Neural cell (in vitro differentiated cells): ENCODE results near the gene PYGO2. TPM values are rescaled to one million over a fixed set of nuclear protein-coding genes. Genes with fewer than 3 reads are reported as not detected.

Experiments used
- H2AFZ ChIP-seq: fragments of 200-600, 300-800 bp; sonication (generic), shearing (Covaris generic); 2 replicates; pipeline ENCODE4 v1.6.0; 2014; ENCODE audit warnings: low read depth, mild to moderate bottlenecking, antibody characterized with exemption, low read length, moderate library complexity
- H3F3A ChIP-seq: fragments of 200-600 bp; shearing (Covaris generic); 2 replicates; pipeline ENCODE4 v1.6.1; 2016; ENCODE audit warnings: mild to moderate bottlenecking, moderate library complexity, mixed read lengths, antibody characterized with exemption, low read length; ENCODE audit not compliant: insufficient read depth, poor library complexity, severe bottlenecking
- H3K27ac ChIP-seq: fragments of 200-600, 300-800 bp; sonication (generic), shearing (Covaris generic); 2 replicates; pipeline ENCODE4 v1.5.1; 2014; ENCODE audit warnings: mild to moderate bottlenecking, low read length, moderate library complexity
- H3K27me3 ChIP-seq: fragments of 300-800, 200-600 bp; sonication (generic), shearing (Covaris generic); 2 replicates; pipeline ENCODE4 v1.6.0; 2014; ENCODE audit warnings: mild to moderate bottlenecking, low read depth, low read length, moderate library complexity; ENCODE audit not compliant: insufficient read depth
- H3K36me3 ChIP-seq: fragments of 300-800, 200-600 bp; sonication (generic), shearing (Covaris generic); 2 replicates; pipeline ENCODE4 v1.5.1; 2014; ENCODE audit warnings: mild to moderate bottlenecking, antibody characterized with exemption, low read length, moderate library complexity; ENCODE audit not compliant: insufficient read depth
- H3K4me2 ChIP-seq: fragments of 300-800, 200-600 bp; sonication (generic), shearing (Covaris generic); 2 replicates; pipeline ENCODE4 v1.6.0; 2014; ENCODE audit warnings: mild to moderate bottlenecking, low read length
- H3K4me3 ChIP-seq: fragments of 300-800, 200-600 bp; sonication (generic), shearing (Covaris generic); 2 replicates; pipeline ENCODE4 v1.5.1; 2014; ENCODE audit warnings: mild to moderate bottlenecking, low read length, moderate library complexity
- H3K79me2 ChIP-seq: fragments of 200-600 bp; shearing (Covaris generic); replicated peaks from 2 replicates; pipeline ENCODE4 v1.6.0; 2014; ENCODE audit warnings: mild to moderate bottlenecking, low read length, moderate library complexity; ENCODE audit not compliant: insufficient read depth
- H3K9ac ChIP-seq: fragments of 300-800, 200-600 bp; sonication (generic), shearing (Covaris generic); 2 replicates; pipeline ENCODE4 v1.6.1; 2016; ENCODE audit warnings: mild to moderate bottlenecking, low read length, mixed read lengths
- H3K9me2 ChIP-seq: fragments of 200-600 bp; shearing (Covaris generic); 2 replicates; pipeline ENCODE4 v1.6.1; 2016; ENCODE audit warnings: mild to moderate bottlenecking, low read length, mixed read lengths; ENCODE audit not compliant: insufficient read depth
- H3K9me3 ChIP-seq: fragments of 200-600, 300-800 bp; sonication (generic), shearing (Covaris generic); 2 replicates; pipeline ENCODE4 v1.6.1; 2016; ENCODE audit warnings: mild to moderate bottlenecking, mixed run types, low read length, moderate library complexity, mixed read lengths
- H4K20me1 ChIP-seq: fragments of 200-600 bp; shearing (Covaris generic); 2 replicates; pipeline ENCODE4 v1.6.1; 2016; ENCODE audit warnings: mild to moderate bottlenecking, mixed run types; ENCODE audit not compliant: insufficient read depth
- EP300 ChIP-seq: fragments of 450-650 bp; conservative IDR thresholded peaks from 2 replicates; pipeline ENCODE4 v1.6.1; 2014; ENCODE audit warnings: antibody characterized with exemption, mild to moderate bottlenecking, moderate library complexity; ENCODE audit not compliant: poor library complexity, severe bottlenecking
- MXI1 ChIP-seq: fragments of 450-650 bp; conservative IDR thresholded peaks from 2 replicates; pipeline ENCODE4 v1.6.1; 2014; ENCODE audit warnings: antibody characterized with exemption, mild to moderate bottlenecking; ENCODE audit not compliant: poor library complexity, severe bottlenecking
- RAD21 ChIP-seq: fragments of 450-650 bp; conservative IDR thresholded peaks from 2 replicates; pipeline ENCODE4 v1.6.1; 2014; ENCODE audit warnings: antibody characterized with exemption, mild to moderate bottlenecking, moderate library complexity
- SMC3 ChIP-seq: fragments of 450-650 bp; conservative IDR thresholded peaks from 2 replicates; pipeline ENCODE4 v1.6.1; 2014; ENCODE audit warnings: antibody characterized with exemption, mild to moderate bottlenecking, moderate library complexity; ENCODE audit not compliant: poor library complexity
- TAF1 ChIP-seq: IDR thresholded peaks from 2 replicates; pipeline ENCODE4 v1.6.1; 2012; ENCODE audit warnings: low read depth
- polyA plus RNA-seq: library from polyadenylated mRNA; depleted of rRNA; stranded (reverse); fragments of >200 nt; gene quantifications from 2 replicates; pipeline ENCODE4 v1.2.3, GENCODE V29; 2014
- TF ChIP-seq, protein P1 (sequence below): IDR thresholded peaks from 2 replicates; pipeline ENCODE4 v1.6.1; 2012; ENCODE audit warnings: borderline replicate concordance
- TF ChIP-seq, protein P2 (sequence below): fragments of 450-650 bp; IDR thresholded peaks from 2 replicates; pipeline ENCODE4 v1.5.1; 2014; ENCODE audit warnings: antibody characterized with exemption, mild to moderate bottlenecking, moderate library complexity; ENCODE audit not compliant: poor library complexity, severe bottlenecking

PYGO2 gene
- polyA plus RNA-seq, 1 donor from 2014 or later, result 13.4 TPM

DNA sequence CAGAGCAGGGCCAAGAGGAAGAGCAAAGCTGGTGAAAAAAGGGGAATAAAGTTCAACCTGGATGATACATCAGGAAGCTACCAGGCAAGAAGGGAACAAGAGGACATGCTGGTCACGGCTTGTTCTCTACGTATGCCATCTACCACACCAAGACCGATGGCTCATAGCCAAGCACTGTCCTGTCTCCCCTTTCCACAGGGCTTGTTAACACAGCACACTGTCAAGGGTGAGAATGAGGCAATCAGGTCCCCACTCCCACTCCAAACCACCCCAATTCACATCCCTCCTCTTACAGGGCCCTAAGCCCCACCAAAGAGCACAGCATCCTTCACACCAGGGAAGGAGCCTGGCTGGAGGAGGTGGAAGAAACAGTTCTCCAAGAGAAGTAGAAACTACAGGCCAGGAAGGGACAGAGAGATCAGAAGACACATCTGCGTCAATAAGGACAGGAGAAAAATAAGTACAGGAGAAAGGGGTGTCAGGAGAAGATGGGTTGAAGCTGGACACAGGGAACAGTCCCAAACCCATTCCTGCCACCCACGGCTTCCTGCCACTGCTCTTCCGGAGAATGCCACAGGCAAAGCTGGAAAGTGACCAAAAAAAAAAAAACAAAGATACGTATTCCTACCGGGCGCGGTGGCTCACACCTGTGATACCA is 9.9 kb upstream of the PYGO2 start:
- Histone ChIP-seq H3K27me3 (no peaks in the 10 kb centered on the region), H3K36me3 (no peaks in the 10 kb centered on the region), H3K4me3 (no peak overlapping the region), H3K4me2 (no peak overlapping the region), H3K27ac (no peak overlapping the region), H3K9me3 (no peaks in the 10 kb centered on the region), H3K9me2 (no peaks in the 10 kb centered on the region), H2AFZ (no peak overlapping the region), H3K79me2 (peaks cover 12% of the 10 kb centered on the region), H3F3A (peaks cover 3% of the 10 kb centered on the region), H3K9ac (no peak overlapping the region), H4K20me1 (no peaks in the 10 kb centered on the region)
- TF ChIP-seq MXI1 (no peak), TAF1 (no peak), EP300 (no peak)
- TF ChIP-seq, protein P1, sequence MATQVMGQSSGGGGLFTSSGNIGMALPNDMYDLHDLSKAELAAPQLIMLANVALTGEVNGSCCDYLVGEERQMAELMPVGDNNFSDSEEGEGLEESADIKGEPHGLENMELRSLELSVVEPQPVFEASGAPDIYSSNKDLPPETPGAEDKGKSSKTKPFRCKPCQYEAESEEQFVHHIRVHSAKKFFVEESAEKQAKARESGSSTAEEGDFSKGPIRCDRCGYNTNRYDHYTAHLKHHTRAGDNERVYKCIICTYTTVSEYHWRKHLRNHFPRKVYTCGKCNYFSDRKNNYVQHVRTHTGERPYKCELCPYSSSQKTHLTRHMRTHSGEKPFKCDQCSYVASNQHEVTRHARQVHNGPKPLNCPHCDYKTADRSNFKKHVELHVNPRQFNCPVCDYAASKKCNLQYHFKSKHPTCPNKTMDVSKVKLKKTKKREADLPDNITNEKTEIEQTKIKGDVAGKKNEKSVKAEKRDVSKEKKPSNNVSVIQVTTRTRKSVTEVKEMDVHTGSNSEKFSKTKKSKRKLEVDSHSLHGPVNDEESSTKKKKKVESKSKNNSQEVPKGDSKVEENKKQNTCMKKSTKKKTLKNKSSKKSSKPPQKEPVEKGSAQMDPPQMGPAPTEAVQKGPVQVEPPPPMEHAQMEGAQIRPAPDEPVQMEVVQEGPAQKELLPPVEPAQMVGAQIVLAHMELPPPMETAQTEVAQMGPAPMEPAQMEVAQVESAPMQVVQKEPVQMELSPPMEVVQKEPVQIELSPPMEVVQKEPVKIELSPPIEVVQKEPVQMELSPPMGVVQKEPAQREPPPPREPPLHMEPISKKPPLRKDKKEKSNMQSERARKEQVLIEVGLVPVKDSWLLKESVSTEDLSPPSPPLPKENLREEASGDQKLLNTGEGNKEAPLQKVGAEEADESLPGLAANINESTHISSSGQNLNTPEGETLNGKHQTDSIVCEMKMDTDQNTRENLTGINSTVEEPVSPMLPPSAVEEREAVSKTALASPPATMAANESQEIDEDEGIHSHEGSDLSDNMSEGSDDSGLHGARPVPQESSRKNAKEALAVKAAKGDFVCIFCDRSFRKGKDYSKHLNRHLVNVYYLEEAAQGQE, result no peak

DNA sequence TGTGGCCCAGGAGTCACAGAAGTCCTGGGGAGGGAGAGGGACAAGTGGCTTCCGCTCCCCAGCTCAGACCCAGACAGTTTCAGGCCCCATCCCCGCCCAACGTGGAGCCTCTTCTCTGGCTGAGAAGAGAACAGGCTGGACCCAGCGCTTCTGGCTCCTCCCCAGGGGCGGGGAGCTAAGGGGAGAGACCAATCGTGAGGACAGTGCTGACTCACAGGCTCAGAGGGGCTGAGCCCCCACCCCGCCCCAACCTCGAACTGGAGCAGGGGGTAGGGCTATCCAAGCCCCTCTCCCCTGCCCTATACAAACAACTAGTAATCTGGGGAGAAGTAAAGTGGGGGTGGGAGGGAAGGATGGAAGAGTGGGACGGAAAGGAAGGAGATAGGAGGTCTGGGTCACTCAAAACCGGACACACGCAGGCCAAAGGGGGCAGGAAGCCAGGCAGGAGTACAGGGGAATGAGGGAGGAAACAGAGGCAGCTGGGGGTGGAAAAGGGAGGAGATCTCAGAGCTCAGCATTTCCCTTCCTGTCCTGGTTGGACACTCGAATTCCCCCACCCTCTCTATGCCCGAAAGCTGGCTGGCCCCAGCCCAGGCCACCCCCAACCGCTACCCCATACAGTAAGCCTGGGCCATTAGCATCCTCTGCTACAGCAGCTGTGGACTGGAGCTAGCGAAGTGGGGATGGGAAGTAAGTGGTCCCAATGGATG is 9.2 kb upstream of the PYGO2 start, which contains the start of gene SHC1:
SHC1 (minus strand) TSS at position 117 of the 710 bp plus-strand sequence. CDS start 221 bp downstream, outside the sequence.
- no peaks in the 10 kb centered on the region for H3K27me3 ChIP-seq
- H3F3A ChIP-seq, result peaks cover 3% of the 10 kb centered on the region
- no peak within 1 kb of the TSS for H2AFZ ChIP-seq
- no peaks in the 10 kb centered on the region for H4K20me1 ChIP-seq
- H3K9me3 ChIP-seq, result no peaks in the 10 kb centered on the region
- H3K4me3 ChIP-seq, result peak within 1 kb of the TSS; percentile 48
- peaks cover 5% of the 10 kb centered on the region for H3K79me2 ChIP-seq
- no peaks in the 10 kb centered on the region for H3K36me3 ChIP-seq
- H3K27ac ChIP-seq, result no peak within 1 kb of the TSS
- H3K9ac ChIP-seq, result peak within 1 kb of the TSS; percentile 41
- TF ChIP-seq SMC3 (no peak), EP300 (no peak), TAF1 (no peak), MXI1 (no peak), RAD21 (no peak)
- TF ChIP-seq, protein P1, result no peak
- TF ChIP-seq, protein P2, sequence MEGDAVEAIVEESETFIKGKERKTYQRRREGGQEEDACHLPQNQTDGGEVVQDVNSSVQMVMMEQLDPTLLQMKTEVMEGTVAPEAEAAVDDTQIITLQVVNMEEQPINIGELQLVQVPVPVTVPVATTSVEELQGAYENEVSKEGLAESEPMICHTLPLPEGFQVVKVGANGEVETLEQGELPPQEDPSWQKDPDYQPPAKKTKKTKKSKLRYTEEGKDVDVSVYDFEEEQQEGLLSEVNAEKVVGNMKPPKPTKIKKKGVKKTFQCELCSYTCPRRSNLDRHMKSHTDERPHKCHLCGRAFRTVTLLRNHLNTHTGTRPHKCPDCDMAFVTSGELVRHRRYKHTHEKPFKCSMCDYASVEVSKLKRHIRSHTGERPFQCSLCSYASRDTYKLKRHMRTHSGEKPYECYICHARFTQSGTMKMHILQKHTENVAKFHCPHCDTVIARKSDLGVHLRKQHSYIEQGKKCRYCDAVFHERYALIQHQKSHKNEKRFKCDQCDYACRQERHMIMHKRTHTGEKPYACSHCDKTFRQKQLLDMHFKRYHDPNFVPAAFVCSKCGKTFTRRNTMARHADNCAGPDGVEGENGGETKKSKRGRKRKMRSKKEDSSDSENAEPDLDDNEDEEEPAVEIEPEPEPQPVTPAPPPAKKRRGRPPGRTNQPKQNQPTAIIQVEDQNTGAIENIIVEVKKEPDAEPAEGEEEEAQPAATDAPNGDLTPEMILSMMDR, result no peak
- no peaks in the 10 kb centered on the region for H3K9me2 ChIP-seq
- H3K4me2 ChIP-seq, result peak within 1 kb of the TSS; percentile 35
